Activated CD4-positive, alpha-beta T cell treated with anti-CD3 and anti-CD28 coated beads, Interleukin-2, amount 10 ng/mL, durations not matched to agents 24 days and 14 days (primary cell): Measurements from ENCODE around the gene ARHGAP6. TPM values are rescaled to one million over a fixed set of nuclear protein-coding genes. Genes with fewer than 3 reads are reported as not detected.

Experiments used
- DNase-seq: peaks from one replicate; pipeline ENCODE4 v3.0.0; 2022
- H3K27ac Mint-ChIP-seq: one replicate; pipeline ENCODE4 v1.8.0; 2022; ENCODE audit warnings: mild to moderate bottlenecking, mixed read lengths
- H3K27me3 Mint-ChIP-seq: one replicate; pipeline ENCODE4 v1.8.0; 2022; ENCODE audit warnings: mixed read lengths
- H3K36me3 Mint-ChIP-seq: one replicate; pipeline ENCODE4 v1.8.0; 2022; ENCODE audit warnings: low read depth, mild to moderate bottlenecking, mixed read lengths
- H3K4me1 Mint-ChIP-seq: one replicate; pipeline ENCODE4 v1.8.0; 2021; ENCODE audit warnings: mixed read lengths
- H3K4me3 Mint-ChIP-seq: one replicate; pipeline ENCODE4 v1.8.0; 2022; ENCODE audit warnings: mild to moderate bottlenecking, moderate library complexity, mixed read lengths
- H3K9me3 Mint-ChIP-seq: one replicate; pipeline ENCODE4 v1.8.0; 2021; ENCODE audit warnings: mixed read lengths
- intact Hi-C: fragments of 100-400 bp; cut with micrococcal nuclease; formaldehyde crosslinking; loops from one replicate; pipeline ENCODE4 v1.15.1; 2023
- total RNA-seq: library from RNA; stranded (reverse); gene quantifications from 2 replicates; pipeline ENCODE4 v1.2.3, GENCODE V29; 2022

ARHGAP6 gene
- total RNA-seq, 1 donor from 2014 or later = not detected

GRCh38 chrX:11666952-11667685 is 1.4 kb upstream of the ARHGAP6 start:
- Mint-ChIP-seq H3K4me3 (no peak overlapping the region), H3K27me3 (peaks cover 49% of the 10 kb centered on the region), H3K27ac (no peak overlapping the region), H3K9me3 (no peaks in the 10 kb centered on the region), H3K36me3 (no peaks in the 10 kb centered on the region), H3K4me1 (no peaks in the 10 kb centered on the region)
- intact Hi-C loops = no loop called here
- DNase-seq = no peak

DNA sequence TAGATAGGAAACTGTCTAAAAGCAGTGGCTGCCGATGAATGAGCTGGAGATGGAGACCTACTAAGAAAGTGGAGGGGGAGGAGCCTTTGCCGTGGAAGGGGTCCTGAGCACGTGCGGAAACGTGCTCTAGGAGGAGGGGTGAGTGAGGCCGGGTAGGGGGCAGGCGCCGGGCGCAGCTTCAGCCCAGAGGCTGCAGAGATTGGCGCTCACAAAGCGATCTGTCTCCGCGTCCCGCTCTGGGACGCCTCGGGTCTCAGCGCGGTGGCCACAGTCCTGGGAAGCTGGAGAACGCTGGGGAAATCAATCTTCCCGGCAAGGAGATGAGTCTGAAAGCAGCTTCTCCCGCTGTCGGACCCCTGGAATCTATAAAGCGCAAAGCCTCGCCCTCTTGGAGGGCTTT is 444 bp upstream of the ARHGAP6 start:
- intact Hi-C loops = no loop called here
- Mint-ChIP-seq H3K4me3 (no peak overlapping the region), H3K36me3 (no peaks in the 10 kb centered on the region), H3K9me3 (no peaks in the 10 kb centered on the region), H3K27me3 (peaks cover 52% of the 10 kb centered on the region), H3K27ac (no peak overlapping the region), H3K4me1 (no peaks in the 10 kb centered on the region)
- DNase-seq = no peak

DNA sequence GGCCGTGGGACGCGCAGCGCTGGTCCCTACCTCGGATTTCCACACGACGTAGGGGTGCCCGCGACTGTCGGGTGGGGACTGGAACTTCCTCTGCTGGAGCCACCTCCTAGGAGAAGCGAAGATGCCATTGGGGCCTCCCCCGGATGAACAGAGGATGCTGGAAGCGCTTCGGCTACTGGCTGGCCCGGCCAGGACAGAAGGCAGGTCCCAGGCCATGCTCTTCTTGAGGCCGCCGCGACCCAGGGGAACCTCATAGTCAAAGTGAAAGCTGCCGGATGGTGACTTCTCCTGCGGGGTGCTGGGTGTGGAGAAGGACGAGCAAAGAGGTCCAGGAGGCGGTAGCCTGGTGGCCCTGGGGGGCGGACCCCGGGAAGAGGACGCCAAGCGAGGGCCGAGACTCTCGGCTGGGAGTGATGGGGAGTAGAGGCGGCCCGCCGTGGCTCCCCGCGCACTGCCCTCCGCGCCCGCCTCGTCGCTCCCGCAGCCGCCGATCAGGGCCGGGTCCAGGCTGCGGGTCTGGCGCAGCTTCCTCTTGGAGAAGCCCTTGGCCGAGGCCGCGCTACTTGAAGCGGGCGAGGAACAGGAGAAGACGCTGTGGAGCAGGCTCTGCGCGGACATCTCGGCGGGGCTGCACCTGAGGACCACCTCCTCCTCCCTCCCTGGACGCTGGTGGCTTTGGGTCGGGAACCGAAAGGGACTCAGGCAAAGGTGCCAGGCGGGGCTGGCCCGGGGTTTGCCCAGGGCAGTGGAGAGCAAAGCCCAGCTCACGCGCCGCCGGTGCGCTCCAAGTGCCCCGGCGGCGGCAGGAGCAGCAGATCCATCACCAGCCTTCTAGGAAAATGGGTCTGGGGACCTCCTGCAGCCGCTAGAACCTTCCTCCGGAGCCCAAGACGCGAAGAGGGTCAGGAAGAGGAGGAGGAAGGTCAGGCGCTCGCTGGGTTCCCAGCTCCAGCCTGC is 1.2 kb downstream of the ARHGAP6 start:
- intact Hi-C loops = no loop called here
- no peaks in the 10 kb centered on the region for H3K4me1 Mint-ChIP-seq
- no peaks in the 10 kb centered on the region for H3K36me3 Mint-ChIP-seq
- H3K4me3 Mint-ChIP-seq = no peak overlapping the region
- no peak overlapping the region for H3K27ac Mint-ChIP-seq
- H3K27me3 Mint-ChIP-seq = peaks cover 51% of the 10 kb centered on the region
- no peaks in the 10 kb centered on the region for H3K9me3 Mint-ChIP-seq
- DNase-seq = no peak

GRCh38 chrX:11663875-11664210 is 1.9 kb downstream of the ARHGAP6 start:
- H3K27me3 Mint-ChIP-seq = peaks cover 52% of the 10 kb centered on the region

DNA sequence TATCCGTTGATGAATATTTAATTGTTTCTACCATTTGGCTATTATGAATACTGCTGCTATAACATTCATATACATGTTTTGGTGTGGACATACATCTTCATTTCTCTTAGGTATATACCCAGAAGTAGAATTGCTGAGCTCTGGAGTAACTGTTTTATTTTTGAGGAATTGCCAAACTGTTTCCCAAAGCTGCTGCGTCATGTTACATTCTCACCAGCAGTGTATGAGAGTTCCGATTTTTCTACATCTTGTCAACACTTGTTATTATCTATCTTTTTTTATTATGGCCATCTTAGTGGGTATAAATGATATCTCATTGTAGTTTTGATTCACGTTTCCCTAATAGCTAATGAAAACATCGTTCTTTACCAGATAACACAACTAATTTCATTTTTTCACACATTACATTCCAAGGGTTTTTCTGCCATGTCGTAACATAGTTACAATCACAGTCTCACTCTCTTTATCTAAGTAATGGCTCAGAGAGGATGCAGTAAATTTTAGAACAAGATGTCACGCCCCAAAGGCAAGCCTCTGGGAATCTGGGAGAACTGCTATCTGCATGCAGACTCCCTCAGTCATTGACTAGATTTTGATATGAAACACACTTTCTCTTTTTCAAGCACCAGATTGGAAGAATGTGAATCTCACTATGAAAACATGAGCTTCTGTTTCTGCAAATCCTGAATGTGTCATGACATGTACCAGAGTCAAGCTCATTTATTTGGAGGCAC is 10.3 kb downstream of the ARHGAP6 start:
- H3K4me3 Mint-ChIP-seq = no peak overlapping the region
- peaks cover 7% of the 10 kb centered on the region for H3K27me3 Mint-ChIP-seq
- H3K9me3 Mint-ChIP-seq = no peaks in the 10 kb centered on the region
- intact Hi-C loops = no loop called here
- no peak for DNase-seq
- H3K27ac Mint-ChIP-seq = no peak overlapping the region
- H3K4me1 Mint-ChIP-seq = no peaks in the 10 kb centered on the region
- H3K36me3 Mint-ChIP-seq = no peaks in the 10 kb centered on the region

More at GRCh38 chrX:11663875-11664210, 1.9 kb downstream of the ARHGAP6 start:
- Mint-ChIP-seq H3K36me3 (no peaks in the 10 kb centered on the region), H3K4me1 (no peaks in the 10 kb centered on the region), H3K9me3 (no peaks in the 10 kb centered on the region), H3K4me3 (no peak overlapping the region), H3K27ac (no peak overlapping the region)
- intact Hi-C loops = no loop called here
- DNase-seq = no peak

DNA sequence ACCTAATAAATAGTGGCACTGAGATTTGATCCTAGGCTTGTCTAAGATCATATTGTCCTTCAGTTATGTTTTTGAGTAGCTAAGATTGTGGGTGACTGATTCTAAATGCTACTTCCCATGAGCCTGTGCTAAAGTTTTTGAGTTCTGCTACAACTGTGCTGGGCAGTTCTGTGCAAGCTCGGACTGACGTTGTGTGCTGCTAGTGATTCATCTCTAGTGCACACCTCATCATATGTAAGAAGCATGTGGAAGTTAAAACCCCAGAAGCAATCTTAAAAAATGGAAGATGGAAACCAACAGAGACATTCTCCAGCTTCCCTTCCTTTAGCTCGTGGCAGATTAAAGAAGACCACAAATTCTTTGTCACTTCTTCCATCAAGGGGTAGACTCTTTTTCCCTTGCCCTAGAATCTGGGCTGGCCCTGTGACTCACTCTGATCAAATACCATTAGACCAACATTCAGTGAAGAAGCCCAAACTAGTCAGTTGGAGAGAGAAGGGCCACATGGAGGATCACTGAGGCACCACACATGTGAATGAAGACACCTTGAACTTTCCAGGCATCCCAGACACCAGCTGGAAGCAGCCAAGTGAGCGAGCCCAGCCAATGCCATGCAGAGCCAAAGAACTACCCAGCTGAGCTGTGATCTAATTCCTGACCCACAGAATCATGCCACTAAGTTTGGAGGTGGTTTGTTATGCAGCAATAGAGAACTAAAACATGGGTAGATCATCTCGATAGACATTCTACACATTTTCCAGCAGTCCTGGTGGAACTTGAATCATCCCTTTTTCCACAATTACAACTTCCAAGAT is 16.8 kb downstream of the ARHGAP6 start:
- peaks cover 8% of the 10 kb centered on the region for H3K27me3 Mint-ChIP-seq
- no peak overlapping the region for H3K4me3 Mint-ChIP-seq
- no peaks in the 10 kb centered on the region for H3K9me3 Mint-ChIP-seq
- no peaks in the 10 kb centered on the region for H3K4me1 Mint-ChIP-seq
- intact Hi-C loops = no loop called here
- no peak for DNase-seq
- no peaks in the 10 kb centered on the region for H3K36me3 Mint-ChIP-seq
- no peak overlapping the region for H3K27ac Mint-ChIP-seq

DNA sequence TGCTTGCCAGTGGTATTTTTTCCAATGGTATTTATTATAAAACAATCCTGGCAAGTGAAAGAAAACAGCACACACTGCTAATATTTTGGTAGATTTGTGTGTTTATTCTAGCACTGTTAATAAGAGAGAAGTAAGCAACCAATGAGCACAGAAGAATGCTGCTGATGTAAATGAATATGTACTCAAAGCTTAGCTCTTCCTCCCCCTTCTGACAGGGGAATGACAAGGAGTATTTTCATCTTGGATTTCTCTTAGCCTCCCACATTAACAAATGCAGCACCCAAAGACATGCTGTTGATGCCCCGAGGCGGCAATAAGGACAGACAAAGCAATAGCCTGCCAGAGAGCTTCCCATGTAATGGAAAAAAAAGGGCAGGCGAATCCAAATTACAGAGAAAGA is 18.6 kb downstream of the ARHGAP6 start:
- intact Hi-C loops = no loop called here
- Mint-ChIP-seq H3K27me3 (peaks cover 8% of the 10 kb centered on the region), H3K4me1 (no peaks in the 10 kb centered on the region), H3K4me3 (no peak overlapping the region), H3K9me3 (no peaks in the 10 kb centered on the region), H3K27ac (no peak overlapping the region), H3K36me3 (no peaks in the 10 kb centered on the region)
- no peak for DNase-seq

- DNase-seq = no peak
- H3K27ac Mint-ChIP-seq = no peak overlapping the region
- no peaks in the 10 kb centered on the region for H3K9me3 Mint-ChIP-seq
- intact Hi-C loops = no loop called here
- no peaks in the 10 kb centered on the region for H3K36me3 Mint-ChIP-seq
- H3K4me1 Mint-ChIP-seq = no peaks in the 10 kb centered on the region
- H3K27me3 Mint-ChIP-seq = peaks cover 12% of the 10 kb centered on the region
- H3K4me3 Mint-ChIP-seq = no peak overlapping the region
Observed at GRCh38 chrX:11641349-11642065, 24.2 kb downstream of the ARHGAP6 start.

- intact Hi-C loops = no loop called here
- no peak overlapping the region for H3K4me3 Mint-ChIP-seq
- H3K9me3 Mint-ChIP-seq = no peaks in the 10 kb centered on the region
- no peaks in the 10 kb centered on the region for H3K36me3 Mint-ChIP-seq
- no peak for DNase-seq
- H3K4me1 Mint-ChIP-seq = no peaks in the 10 kb centered on the region
- H3K27me3 Mint-ChIP-seq = peaks cover 5% of the 10 kb centered on the region
- H3K27ac Mint-ChIP-seq = no peak overlapping the region
Observed at GRCh38 chrX:11640089-11640488, 25.6 kb downstream of the ARHGAP6 start.

DNA sequence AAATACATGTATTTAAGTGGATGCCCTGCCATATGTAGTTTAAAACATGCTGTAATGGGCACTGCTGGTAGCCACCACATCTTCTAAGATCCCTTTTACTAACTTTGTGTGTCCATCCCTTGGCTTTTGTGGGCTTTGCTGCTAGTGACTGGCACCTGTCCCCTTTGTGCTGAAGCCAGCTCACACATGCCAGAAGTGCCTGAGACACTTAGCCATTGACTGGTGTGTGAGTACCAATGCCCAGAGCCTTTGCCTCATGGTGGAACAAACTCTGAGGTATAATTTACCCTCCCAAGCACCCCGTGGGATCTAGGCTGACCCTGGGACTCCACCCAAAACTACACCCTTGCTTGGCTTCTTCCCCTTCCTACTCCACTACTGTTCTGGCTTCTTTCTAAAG is 33.0 kb downstream of the ARHGAP6 start:
- Mint-ChIP-seq H3K27me3 (peaks cover 2% of the 10 kb centered on the region), H3K4me1 (no peaks in the 10 kb centered on the region), H3K36me3 (no peaks in the 10 kb centered on the region)

DNA sequence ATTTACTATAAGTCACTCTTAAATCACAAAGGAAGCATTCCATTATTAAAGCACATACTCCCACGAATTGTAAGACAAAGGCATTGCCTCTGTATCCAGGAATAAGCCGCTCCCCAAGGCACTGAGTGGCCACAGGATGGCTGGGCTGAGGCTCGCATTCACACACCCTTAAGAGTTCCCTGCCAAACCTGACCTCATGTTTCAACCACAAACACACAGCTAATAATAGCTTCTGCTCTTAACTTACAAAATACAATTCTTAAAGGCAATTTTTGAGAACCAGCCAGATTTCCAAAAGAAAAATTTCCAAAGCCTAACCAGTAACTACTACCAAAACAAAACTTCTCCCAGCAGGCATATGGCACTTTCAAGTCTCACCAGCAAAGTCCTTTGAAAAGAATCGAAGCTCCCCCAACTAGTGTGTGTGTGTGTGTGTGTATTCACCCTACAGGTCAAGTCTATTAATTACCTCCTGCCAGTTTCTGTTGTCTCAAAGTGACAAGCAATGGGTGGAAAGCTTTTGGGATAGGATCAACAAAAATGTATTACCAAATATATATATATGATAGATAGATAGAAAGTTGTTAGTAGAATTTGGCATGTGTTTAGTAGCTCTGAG is 36.0 kb downstream of the ARHGAP6 start:
- no peaks in the 10 kb centered on the region for H3K36me3 Mint-ChIP-seq
- H3K27me3 Mint-ChIP-seq = peaks cover 2% of the 10 kb centered on the region
- H3K4me1 Mint-ChIP-seq = no peaks in the 10 kb centered on the region
- no peak overlapping the region for H3K4me3 Mint-ChIP-seq
- no peaks in the 10 kb centered on the region for H3K9me3 Mint-ChIP-seq
- no peak overlapping the region for H3K27ac Mint-ChIP-seq
- intact Hi-C loops = no loop called here
- DNase-seq = no peak

More for the DNA sequence above, 33.0 kb downstream of the ARHGAP6 start:
- H3K9me3 Mint-ChIP-seq = no peaks in the 10 kb centered on the region
- H3K4me3 Mint-ChIP-seq = no peak overlapping the region
- intact Hi-C loops = no loop called here
- DNase-seq = no peak
- no peak overlapping the region for H3K27ac Mint-ChIP-seq

GRCh38 chrX:11628399-11628798 is 37.3 kb downstream of the ARHGAP6 start:
- H3K27ac Mint-ChIP-seq = no peak overlapping the region
- no peak overlapping the region for H3K4me3 Mint-ChIP-seq

More at GRCh38 chrX:11628399-11628798, 37.3 kb downstream of the ARHGAP6 start:
- H3K9me3 Mint-ChIP-seq = no peaks in the 10 kb centered on the region
- no peak for DNase-seq
- no peaks in the 10 kb centered on the region for H3K4me1 Mint-ChIP-seq
- H3K36me3 Mint-ChIP-seq = no peaks in the 10 kb centered on the region
- intact Hi-C loops = no loop called here
- H3K27me3 Mint-ChIP-seq = peaks cover 2% of the 10 kb centered on the region
